ENCODE data around the gene NOXRED1.

DNA sequence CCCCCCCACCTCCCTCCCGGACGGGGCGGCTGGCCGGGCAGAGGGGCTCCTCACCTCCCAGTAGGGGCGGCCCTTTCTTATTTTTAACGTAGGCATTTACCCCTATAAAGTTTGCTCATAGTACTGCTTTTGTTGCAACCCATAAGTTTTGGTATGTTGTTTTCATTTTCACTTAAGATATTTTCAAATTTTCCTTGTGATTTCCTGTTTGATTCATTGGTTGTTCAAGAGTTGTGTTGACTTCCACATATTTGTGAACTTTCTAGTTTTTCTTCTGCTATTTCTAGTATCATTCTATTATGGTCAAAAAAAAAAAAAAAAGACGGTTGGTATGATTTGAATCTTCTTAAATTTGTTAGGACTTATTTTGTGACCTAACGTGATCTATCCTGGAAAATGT lies 6.5 kb downstream of the NOXRED1 start:
- TF ChIP-seq POLR2A (IDR thresholded peaks at IDR 0.05; ENCODE audit: low read length) = no peak
- TF ChIP-seq GATA1 (IDR thresholded peaks at IDR 0.05; ENCODE audit: low read depth, low read length) = no peak
